ENCODE results near the gene ACOT9.

DNA sequence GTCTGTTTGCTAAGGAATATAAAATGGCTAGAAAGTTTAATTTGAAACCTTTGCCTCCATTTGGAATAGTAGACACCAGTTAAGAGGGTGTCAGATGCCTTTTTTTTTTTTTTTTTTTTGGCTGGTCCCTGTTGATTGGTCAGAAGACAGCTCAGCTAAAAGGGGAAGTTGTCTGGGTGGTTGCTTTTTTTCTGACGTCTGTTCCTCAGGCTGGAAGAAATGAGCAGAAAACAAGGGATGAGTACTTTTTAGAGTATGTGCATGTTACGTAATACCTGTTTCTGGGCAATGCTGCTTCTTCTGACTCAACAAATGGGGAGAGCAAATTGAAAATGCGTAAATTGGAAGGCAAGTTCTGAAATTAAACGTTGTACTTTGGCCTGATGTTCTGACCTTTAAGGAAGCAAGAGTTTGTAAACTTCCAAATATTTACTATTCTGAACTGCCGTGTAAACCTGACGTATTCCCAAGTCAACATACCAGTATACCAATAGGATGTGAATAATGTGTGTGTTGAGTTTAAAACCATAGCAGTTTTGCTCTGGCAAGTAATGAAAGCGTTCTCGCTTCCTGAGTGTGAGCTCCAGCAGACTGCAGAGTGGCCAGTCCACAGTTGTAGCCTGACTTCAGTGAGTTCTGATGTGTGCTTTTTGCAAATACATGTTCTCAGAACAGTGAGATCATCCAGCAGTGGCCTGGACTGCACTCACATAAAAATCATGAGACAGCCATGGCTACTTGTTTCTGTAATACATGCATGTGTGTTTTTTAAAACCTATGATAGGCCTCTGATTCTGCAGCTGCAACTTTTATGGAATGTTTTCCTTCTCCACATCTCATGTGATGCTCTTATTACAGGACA lies 41.6 kb upstream of the ACOT9 start:
- TF ChIP-seq, protein P1, sequence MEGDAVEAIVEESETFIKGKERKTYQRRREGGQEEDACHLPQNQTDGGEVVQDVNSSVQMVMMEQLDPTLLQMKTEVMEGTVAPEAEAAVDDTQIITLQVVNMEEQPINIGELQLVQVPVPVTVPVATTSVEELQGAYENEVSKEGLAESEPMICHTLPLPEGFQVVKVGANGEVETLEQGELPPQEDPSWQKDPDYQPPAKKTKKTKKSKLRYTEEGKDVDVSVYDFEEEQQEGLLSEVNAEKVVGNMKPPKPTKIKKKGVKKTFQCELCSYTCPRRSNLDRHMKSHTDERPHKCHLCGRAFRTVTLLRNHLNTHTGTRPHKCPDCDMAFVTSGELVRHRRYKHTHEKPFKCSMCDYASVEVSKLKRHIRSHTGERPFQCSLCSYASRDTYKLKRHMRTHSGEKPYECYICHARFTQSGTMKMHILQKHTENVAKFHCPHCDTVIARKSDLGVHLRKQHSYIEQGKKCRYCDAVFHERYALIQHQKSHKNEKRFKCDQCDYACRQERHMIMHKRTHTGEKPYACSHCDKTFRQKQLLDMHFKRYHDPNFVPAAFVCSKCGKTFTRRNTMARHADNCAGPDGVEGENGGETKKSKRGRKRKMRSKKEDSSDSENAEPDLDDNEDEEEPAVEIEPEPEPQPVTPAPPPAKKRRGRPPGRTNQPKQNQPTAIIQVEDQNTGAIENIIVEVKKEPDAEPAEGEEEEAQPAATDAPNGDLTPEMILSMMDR (IDR thresholded peaks at IDR 0.05), result no peak
- no peak for TF ChIP-seq POLR2A (IDR thresholded peaks at IDR 0.05)

Data from ovary (tissue), 3 donors.